Measurements from ENCODE around the gene PTPN1. TPM values are rescaled to one million over a fixed set of nuclear protein-coding genes. Genes with fewer than 3 reads are reported as not detected.
A peak's percentile ranks its signal among the peaks of the same experiment; 100 is the strongest.

The PTPN1 gene
- total RNA-seq, 1 donor from 2014 or later: 8.4 TPM

- Histone ChIP-seq H3K36me3 (ENCODE audit: control insufficient read depth in 3 of 3, insufficient read depth in 3 of 3, low read length in 3 of 3) (peaks cover 0 to 2% (median 0%) of the 10 kb centered on the region in 3 donors), H3K9me3 (ENCODE audit: control insufficient read depth in 3 of 3, low read length in 3 of 3) (no peaks in the 10 kb centered on the region), H3K4me3 (ENCODE audit: low read length in 3 of 3) (no peak overlapping the region), H3K27ac (ENCODE audit: low read depth, low read length) (no peak overlapping the region), H3K9ac (ENCODE audit: low read depth in 1 of 3, low read length in 3 of 3) (no peak overlapping the region), H3K27me3 (ENCODE audit: control insufficient read depth in 3 of 3, insufficient read depth in 3 of 3, low read length in 3 of 3) (no peaks in the 10 kb centered on the region), H3K4me1 (ENCODE audit: control insufficient read depth in 3 of 3, insufficient read depth in 3 of 3, low read length in 3 of 3) (peaks cover 2 to 15% (median 4%) of the 10 kb centered on the region in 3 donors)
Measured at GRCh38 chr20:50554694-50555579, 44.8 kb downstream of the PTPN1 start.

GRCh38 chr20:50555662-50556061 lies 45.5 kb downstream of the PTPN1 start:
- Histone ChIP-seq H3K4me1 (ENCODE audit: control insufficient read depth in 3 of 3, insufficient read depth in 3 of 3, low read length in 3 of 3) (peaks cover 3 to 19% (median 8%) of the 10 kb centered on the region in 3 donors), H3K4me3 (ENCODE audit: low read length in 3 of 3) (no peak overlapping the region), H3K9me3 (ENCODE audit: control insufficient read depth in 3 of 3, low read length in 3 of 3) (no peaks in the 10 kb centered on the region), H3K9ac (ENCODE audit: low read depth in 1 of 3, low read length in 3 of 3) (no peak overlapping the region), H3K27ac (ENCODE audit: low read depth, low read length) (no peak overlapping the region), H3K36me3 (ENCODE audit: control insufficient read depth in 3 of 3, insufficient read depth in 3 of 3, low read length in 3 of 3) (peaks cover 0 to 2% (median 0%) of the 10 kb centered on the region in 3 donors), H3K27me3 (ENCODE audit: control insufficient read depth in 3 of 3, insufficient read depth in 3 of 3, low read length in 3 of 3) (no peaks in the 10 kb centered on the region)

- Histone ChIP-seq H3K27ac (ENCODE audit: low read depth, low read length) (no peak overlapping the region), H3K9me3 (ENCODE audit: control insufficient read depth in 3 of 3, low read length in 3 of 3) (no peaks in the 10 kb centered on the region), H3K4me1 (ENCODE audit: control insufficient read depth in 3 of 3, insufficient read depth in 3 of 3, low read length in 3 of 3) (peaks cover 21 to 31% (median 28%) of the 10 kb centered on the region in 3 donors), H3K36me3 (ENCODE audit: control insufficient read depth in 3 of 3, insufficient read depth in 3 of 3, low read length in 3 of 3) (peaks cover 2 to 4% (median 3%) of the 10 kb centered on the region in 3 donors), H3K4me3 (ENCODE audit: low read length in 3 of 3) (no peak overlapping the region), H3K27me3 (ENCODE audit: control insufficient read depth in 3 of 3, insufficient read depth in 3 of 3, low read length in 3 of 3) (no peaks in the 10 kb centered on the region), H3K9ac (ENCODE audit: low read depth in 1 of 3, low read length in 3 of 3) (no peak overlapping the region)
Measured at GRCh38 chr20:50557549-50558134, 47.5 kb downstream of the PTPN1 start.

- Histone ChIP-seq H3K4me3 (ENCODE audit: low read length in 3 of 3) (no peak overlapping the region), H3K9ac (ENCODE audit: low read depth in 1 of 3, low read length in 3 of 3) (no peak overlapping the region), H3K36me3 (ENCODE audit: control insufficient read depth in 3 of 3, insufficient read depth in 3 of 3, low read length in 3 of 3) (peaks cover 2 to 7% (median 3%) of the 10 kb centered on the region in 3 donors), H3K27me3 (ENCODE audit: control insufficient read depth in 3 of 3, insufficient read depth in 3 of 3, low read length in 3 of 3) (no peaks in the 10 kb centered on the region), H3K4me1 (ENCODE audit: control insufficient read depth in 3 of 3, insufficient read depth in 3 of 3, low read length in 3 of 3) (peaks cover 28 to 38% (median 35%) of the 10 kb centered on the region in 3 donors), H3K9me3 (ENCODE audit: control insufficient read depth in 3 of 3, low read length in 3 of 3) (no peaks in the 10 kb centered on the region), H3K27ac (ENCODE audit: low read depth, low read length) (no peak overlapping the region)
Measured at GRCh38 chr20:50558483-50558925, 48.3 kb downstream of the PTPN1 start.

GRCh38 chr20:50559149-50559548 lies 49.0 kb downstream of the PTPN1 start:
- no peaks in the 10 kb centered on the region for H3K27me3 ChIP-seq (ENCODE audit: control insufficient read depth in 3 of 3, insufficient read depth in 3 of 3, low read length in 3 of 3)
- H3K36me3 ChIP-seq (ENCODE audit: control insufficient read depth in 3 of 3, insufficient read depth in 3 of 3, low read length in 3 of 3): peaks cover 2 to 7% (median 3%) of the 10 kb centered on the region in 3 donors
- H3K9ac ChIP-seq (ENCODE audit: low read depth in 1 of 3, low read length in 3 of 3): no peak overlapping the region
- H3K27ac ChIP-seq (ENCODE audit: low read depth, low read length): no peak overlapping the region
- H3K4me1 ChIP-seq (ENCODE audit: control insufficient read depth in 3 of 3, insufficient read depth in 3 of 3, low read length in 3 of 3): peaks cover 30 to 41% (median 39%) of the 10 kb centered on the region in 3 donors
- H3K4me3 ChIP-seq (ENCODE audit: low read length in 3 of 3): no peak overlapping the region
- H3K9me3 ChIP-seq (ENCODE audit: control insufficient read depth in 3 of 3, low read length in 3 of 3): no peaks in the 10 kb centered on the region

GRCh38 chr20:50559856-50560638 lies 49.9 kb downstream of the PTPN1 start:
- H3K9me3 ChIP-seq (ENCODE audit: control insufficient read depth in 3 of 3, low read length in 3 of 3): no peaks in the 10 kb centered on the region
- no peak overlapping the region for H3K27ac ChIP-seq (ENCODE audit: low read depth, low read length)
- H3K4me1 ChIP-seq (ENCODE audit: control insufficient read depth in 3 of 3, insufficient read depth in 3 of 3, low read length in 3 of 3): peaks cover 30 to 41% (median 39%) of the 10 kb centered on the region in 3 donors
- no peaks in the 10 kb centered on the region for H3K27me3 ChIP-seq (ENCODE audit: control insufficient read depth in 3 of 3, insufficient read depth in 3 of 3, low read length in 3 of 3)
- no peak overlapping the region for H3K9ac ChIP-seq (ENCODE audit: low read depth in 1 of 3, low read length in 3 of 3)
- H3K4me3 ChIP-seq (ENCODE audit: low read length in 3 of 3): no peak overlapping the region
- peaks cover 2 to 9% (median 4%) of the 10 kb centered on the region in 3 donors for H3K36me3 ChIP-seq (ENCODE audit: control insufficient read depth in 3 of 3, insufficient read depth in 3 of 3, low read length in 3 of 3)

- Histone ChIP-seq H3K27me3 (ENCODE audit: control insufficient read depth in 3 of 3, insufficient read depth in 3 of 3, low read length in 3 of 3) (no peaks in the 10 kb centered on the region), H3K4me1 (ENCODE audit: control insufficient read depth in 3 of 3, insufficient read depth in 3 of 3, low read length in 3 of 3) (peaks cover 30 to 41% (median 39%) of the 10 kb centered on the region in 3 donors), H3K9ac (ENCODE audit: low read depth in 1 of 3, low read length in 3 of 3) (peak overlapping the region in 1 of 3 donors; percentile 10), H3K4me3 (ENCODE audit: low read length in 3 of 3) (no peak overlapping the region), H3K27ac (ENCODE audit: low read depth, low read length) (peak overlapping the region; percentile 79), H3K36me3 (ENCODE audit: control insufficient read depth in 3 of 3, insufficient read depth in 3 of 3, low read length in 3 of 3) (peaks cover 2 to 12% (median 8%) of the 10 kb centered on the region in 3 donors), H3K9me3 (ENCODE audit: control insufficient read depth in 3 of 3, low read length in 3 of 3) (no peaks in the 10 kb centered on the region)
Measured at GRCh38 chr20:50560867-50561266, 50.7 kb downstream of the PTPN1 start.

GRCh38 chr20:50561379-50562078 lies 51.3 kb downstream of the PTPN1 start:
- Histone ChIP-seq H3K27me3 (ENCODE audit: control insufficient read depth in 3 of 3, insufficient read depth in 3 of 3, low read length in 3 of 3) (no peaks in the 10 kb centered on the region), H3K4me1 (ENCODE audit: control insufficient read depth in 3 of 3, insufficient read depth in 3 of 3, low read length in 3 of 3) (peaks cover 30 to 41% (median 39%) of the 10 kb centered on the region in 3 donors), H3K9ac (ENCODE audit: low read depth in 1 of 3, low read length in 3 of 3) (peak overlapping the region; percentile 7 to 34 (median 10)), H3K4me3 (ENCODE audit: low read length in 3 of 3) (no peak overlapping the region), H3K36me3 (ENCODE audit: control insufficient read depth in 3 of 3, insufficient read depth in 3 of 3, low read length in 3 of 3) (peaks cover 4 to 12% (median 8%) of the 10 kb centered on the region in 3 donors), H3K27ac (ENCODE audit: low read depth, low read length) (peak overlapping the region; percentile 79), H3K9me3 (ENCODE audit: control insufficient read depth in 3 of 3, low read length in 3 of 3) (no peaks in the 10 kb centered on the region)

GRCh38 chr20:50562262-50562701 lies 52.1 kb downstream of the PTPN1 start:
- Histone ChIP-seq H3K9ac (ENCODE audit: low read depth in 1 of 3, low read length in 3 of 3) (peak overlapping the region in 1 of 3 donors; percentile 34), H3K4me1 (ENCODE audit: control insufficient read depth in 3 of 3, insufficient read depth in 3 of 3, low read length in 3 of 3) (peaks cover 30 to 41% (median 39%) of the 10 kb centered on the region in 3 donors), H3K27me3 (ENCODE audit: control insufficient read depth in 3 of 3, insufficient read depth in 3 of 3, low read length in 3 of 3) (no peaks in the 10 kb centered on the region), H3K4me3 (ENCODE audit: low read length in 3 of 3) (peak overlapping the region in 2 of 3 donors; percentile 4 to 23), H3K27ac (ENCODE audit: low read depth, low read length) (peak overlapping the region; percentile 79), H3K9me3 (ENCODE audit: control insufficient read depth in 3 of 3, low read length in 3 of 3) (no peaks in the 10 kb centered on the region), H3K36me3 (ENCODE audit: control insufficient read depth in 3 of 3, insufficient read depth in 3 of 3, low read length in 3 of 3) (peaks cover 4 to 12% (median 11%) of the 10 kb centered on the region in 3 donors)

Measured in skeletal muscle tissue (tissue), 4 donors.